NK-92 (cell line): Measurements from ENCODE around the gene ZDHHC16.
"Not testable (repeated sequence)": the region's sequence is repeated elsewhere in the genome, so short reads cannot be mapped to it uniquely, and the experiment has no call there.

Experiments used
- DNase-seq: peaks from one replicate; lab custom pipeline; 2025; ENCODE audit not compliant: unreplicated experiment; lab: John Stamatoyannopoulos, UW

Gene ZDHHC16

DNA sequence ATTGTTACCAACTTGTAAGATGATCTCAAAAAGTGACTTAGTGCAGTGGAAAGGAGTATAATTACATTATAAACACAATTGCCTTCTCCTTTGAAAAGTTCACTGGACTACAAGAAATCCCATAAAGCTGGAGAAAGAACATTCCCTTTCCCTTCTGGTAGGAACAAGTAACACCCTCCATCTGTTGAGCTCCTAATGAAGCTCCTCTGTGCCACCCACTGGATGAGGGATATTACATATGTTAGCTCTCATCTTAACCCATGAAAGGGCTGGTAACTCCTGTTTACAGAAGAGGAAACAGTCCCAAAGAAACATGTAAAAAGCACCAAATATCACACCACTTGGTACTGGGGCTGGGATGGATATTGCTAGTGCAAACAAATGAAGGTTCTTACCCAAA lies 11.9 kb upstream of the ZDHHC16 start:
- DNase-seq: no peak

DNA sequence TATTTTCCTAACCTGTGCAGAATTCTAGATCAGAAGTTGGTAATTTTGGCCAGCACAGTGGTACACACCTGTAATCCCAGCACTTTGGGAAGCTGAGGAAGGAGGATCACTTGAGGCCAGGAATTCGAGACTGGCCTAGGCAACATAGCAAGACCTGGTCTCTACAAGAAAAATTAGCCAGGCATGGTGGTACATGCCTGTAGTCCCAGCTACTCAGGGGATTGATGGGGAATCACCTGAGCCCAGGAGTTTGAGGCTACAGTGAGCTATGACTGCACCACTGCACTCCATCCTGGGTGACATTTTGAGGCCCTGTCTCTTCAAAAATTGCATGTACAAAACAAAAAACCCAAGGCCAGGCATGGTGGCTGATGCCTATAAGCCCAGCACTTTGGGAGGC lies 11.4 kb upstream of the ZDHHC16 start:
- DNase-seq: no peak

DNA sequence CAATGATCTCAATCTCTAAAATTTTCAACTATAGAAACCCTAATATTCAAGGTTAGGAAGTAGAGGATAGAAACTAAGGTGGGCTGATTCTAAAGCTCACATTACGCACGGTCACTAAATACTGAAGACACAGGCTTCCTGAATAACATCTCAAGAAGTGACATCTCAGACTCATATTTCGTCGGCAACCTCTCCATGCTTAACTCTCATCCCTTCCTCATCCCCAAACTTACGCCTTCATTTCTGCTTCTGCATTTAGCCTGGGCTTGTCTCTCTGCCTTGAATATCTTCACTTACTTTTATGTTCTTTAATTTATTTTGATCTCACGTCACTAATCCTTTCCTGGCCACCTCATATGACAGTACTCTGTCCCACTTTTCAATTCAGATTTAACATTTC lies 10.8 kb upstream of the ZDHHC16 start:
- DNase-seq: no peak

DNA sequence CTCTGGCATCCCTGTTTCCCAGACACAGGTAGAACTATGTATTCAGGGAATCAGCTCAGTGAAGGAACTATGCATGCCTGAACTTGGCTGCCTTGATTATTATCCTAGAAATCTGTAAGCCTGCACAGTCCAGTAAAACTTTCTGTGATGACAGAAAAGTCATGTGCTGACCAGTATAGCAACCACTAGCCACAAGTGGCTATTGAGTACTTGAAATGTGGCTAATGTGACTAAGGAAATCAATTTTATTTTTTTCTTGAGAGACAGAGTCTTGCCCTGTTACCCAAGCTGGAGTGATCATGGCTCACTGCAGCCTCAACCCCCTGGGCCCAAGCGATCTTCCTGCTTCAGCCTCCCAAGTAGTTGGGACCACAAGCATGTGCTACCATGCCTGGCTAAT lies 3.7 kb upstream of the ZDHHC16 start:
- DNase-seq: no peak

DNA sequence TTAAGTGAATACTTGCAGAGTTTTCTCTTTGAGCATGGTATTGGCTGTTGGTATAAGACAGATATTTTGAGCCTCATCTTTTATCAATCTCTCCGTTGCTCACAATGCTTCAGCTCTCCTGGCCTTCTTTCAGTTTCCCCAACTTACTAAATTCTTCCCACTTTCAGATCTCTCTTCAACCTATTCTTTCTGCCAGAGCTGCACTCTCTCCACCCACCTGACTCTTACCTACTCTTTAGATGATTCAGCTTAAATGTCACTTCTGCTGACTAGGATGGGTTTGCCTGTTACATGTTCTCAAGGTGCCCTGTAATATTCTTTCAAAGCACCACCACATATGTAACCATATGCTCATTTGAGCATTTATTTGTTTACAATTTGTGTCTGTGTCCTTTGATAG lies 1.8 kb upstream of the ZDHHC16 start:
- DNase-seq: no peak

DNA sequence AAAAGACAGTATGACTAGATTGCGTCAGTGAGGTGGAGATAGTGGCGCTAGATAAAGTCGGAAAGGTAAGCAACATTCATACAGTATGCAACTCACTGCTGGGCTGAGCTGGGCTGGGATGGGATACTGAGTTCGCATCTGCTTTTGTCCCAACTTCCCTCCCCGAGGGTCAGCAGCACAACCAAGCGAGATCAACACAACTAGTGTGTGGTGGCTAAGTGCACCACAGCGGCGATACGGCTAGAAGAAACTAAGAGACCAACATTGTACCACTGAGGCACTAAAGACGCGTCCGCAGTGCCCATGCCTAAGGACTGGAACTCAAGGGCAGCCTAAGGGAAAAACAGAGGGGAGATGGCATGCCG lies 636 bp upstream of the ZDHHC16 start:
- no peak for DNase-seq

DNA sequence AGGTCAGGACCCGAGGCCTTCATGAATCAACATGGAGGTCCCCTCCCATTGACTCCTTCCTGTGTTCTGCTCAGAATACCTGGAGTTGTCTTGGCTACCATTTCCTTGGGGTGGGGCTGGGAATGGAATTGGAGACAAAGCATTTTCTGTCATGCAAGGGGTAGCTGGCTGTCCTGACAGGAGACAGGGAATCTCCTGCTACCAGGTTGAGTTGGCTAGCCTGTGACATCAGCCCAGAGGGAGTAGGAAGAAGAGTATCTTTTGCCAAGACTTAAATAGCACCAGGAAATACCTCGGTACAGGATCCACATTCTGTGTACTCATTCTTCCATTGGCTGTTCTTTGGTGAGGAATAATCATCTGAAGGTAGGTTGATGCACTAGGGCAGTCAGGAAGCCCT lies 4.9 kb downstream of the ZDHHC16 start:
- no peak for DNase-seq

DNA sequence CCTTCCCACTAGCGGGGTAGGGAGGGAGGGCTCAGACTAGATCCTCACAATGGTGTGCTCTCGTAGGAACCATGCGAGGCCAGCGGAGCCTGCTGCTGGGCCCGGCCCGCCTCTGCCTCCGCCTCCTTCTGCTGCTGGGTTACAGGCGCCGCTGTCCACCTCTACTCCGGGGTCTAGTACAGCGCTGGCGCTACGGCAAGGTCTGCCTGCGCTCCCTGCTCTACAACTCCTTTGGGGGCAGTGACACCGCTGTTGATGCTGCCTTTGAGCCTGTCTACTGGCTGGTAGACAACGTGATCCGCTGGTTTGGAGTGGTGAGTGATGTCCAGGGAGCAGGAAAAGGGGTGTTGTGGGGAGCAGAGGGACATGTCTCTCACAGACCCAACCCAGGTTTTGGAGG lies 5.6 kb downstream of the ZDHHC16 start:
- DNase-seq: no peak

DNA sequence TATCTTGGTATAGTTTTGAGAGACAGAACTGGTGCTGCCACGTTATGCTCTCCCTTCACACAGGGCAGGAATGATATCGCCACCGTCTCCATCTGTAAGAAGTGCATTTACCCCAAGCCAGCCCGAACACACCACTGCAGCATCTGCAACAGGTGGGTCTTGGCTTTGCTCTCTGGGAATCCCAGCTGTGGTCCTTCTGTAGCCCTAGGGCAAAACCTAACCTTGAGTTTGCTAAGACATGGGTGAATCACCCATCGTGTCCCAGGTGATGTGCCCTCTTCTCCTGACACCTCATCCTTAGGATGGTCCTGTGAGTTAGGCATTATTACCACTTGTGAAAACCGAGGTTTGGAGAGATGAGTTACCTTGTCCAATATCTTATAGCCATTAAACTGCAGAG lies 6.4 kb downstream of the ZDHHC16 start:
- DNase-seq: no peak

DNA sequence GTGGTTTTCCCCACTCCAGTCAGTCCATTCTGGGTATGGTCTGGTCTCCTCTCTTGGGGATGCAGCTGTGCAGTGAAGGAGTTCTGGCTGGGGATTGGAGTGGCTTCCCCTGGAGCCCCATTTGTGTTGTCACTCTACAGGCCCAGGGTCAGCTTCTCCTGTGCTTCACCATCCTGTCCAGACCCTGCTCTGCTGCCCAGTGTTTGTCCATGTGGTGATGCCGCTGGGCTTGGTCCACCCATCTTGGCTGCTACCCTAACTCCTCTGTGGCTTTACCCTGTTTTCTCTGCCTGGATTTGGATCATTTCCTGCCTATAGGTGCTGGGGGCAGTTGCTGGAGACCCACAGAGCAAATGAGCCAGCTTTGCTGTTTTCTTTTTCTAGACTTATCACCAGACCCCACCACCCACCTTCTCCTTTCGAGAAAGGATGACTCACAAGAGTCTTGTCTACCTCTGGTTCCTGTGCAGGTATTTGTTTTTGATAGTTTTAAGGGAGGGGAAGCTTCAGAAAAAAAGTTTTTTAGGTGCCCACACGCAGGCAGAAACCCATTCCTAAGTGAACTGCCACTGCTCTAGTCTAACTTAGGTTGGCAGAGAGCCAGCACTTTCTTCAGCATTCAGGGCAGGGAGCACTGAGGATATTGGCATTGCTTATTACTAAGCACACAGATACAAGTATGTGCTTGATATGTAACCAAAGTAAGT lies 8.5 kb downstream of the ZDHHC16 start:
- DNase-seq: no peak

DNA sequence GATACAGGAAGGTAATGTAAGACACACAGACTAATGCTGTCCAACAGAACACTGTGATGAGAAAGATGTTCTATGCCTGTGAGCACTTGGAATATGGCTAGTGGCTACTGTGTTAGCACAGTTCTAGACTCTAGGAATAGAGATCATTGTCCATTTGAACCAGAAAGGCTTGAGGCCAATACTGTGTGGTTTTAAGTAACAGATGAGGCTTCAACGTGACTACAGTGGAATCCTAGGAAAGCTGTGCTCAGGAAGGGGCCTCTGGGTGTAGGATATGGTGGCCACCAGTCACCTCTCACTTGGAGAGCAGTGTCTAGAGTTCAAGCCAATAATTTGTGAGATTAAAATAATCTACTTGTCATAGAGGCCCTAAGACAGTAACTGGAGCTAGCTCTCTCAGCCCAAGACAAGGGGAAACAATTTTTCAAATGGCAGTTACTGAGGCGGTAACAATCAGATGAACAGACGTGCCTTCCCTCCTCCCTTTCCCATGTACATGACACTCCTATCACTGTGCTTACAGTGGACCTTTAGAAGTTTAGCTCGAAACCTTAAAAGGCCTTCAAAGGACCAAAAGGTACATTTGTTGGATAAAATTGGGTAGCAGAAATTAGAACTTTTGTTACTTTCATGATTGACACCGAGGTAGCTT lies 10.2 kb downstream of the ZDHHC16 start:
- DNase-seq: no peak

DNA sequence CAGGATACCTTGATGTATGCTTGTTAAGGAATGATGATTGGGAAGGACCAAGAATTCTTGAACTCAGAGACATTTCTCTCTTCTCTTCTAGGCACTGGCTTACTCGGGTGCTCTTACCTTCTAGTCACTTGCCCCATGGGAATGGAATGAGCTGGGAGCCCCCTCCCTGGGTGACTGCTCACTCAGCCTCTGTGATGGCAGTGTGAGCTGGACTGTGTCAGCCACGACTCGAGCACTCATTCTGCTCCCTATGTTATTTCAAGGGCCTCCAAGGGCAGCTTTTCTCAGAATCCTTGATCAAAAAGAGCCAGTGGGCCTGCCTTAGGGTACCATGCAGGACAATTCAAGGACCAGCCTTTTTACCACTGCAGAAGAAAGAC lies 10.7 kb downstream of the ZDHHC16 start:
- no peak for DNase-seq

DNA sequence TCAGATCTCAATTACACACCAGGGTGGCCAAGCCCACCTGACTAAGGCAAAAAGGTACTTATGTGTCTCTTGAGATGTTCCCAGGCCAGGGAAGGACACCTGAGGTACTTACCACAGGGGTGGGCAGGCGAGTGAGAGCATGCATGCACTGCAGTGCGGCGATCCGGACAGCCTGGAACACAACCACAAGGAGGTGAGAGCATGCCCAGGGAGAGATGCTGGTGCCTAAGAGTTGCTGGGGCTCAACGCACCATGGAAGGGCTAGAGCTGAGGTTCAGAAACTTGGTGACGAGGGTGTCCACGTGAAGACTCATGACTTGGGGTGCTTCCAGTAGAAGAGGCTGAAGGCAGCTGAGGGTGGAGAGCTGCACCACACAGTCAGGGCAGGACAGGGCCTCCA lies 13.1 kb downstream of the ZDHHC16 start:
- DNase-seq: no peak

DNA sequence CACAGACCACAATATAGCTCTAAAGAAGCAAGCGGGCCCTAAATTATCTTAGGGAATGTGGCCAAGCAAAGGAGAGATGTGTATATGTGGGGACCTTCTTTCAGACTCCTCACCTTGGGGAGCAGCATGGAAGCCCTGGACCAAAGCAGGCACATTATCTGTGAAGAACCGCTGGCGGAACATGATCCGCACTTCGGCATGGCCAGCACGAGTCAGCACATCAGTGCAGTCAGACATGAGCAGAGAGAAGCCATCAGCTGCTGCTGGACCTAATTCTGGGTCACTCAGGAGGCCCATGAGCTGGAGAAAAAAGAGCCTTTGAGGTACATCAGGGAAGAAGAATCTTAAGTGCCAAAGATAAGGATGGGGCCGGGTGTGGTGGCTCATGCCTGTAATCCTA lies 14.0 kb downstream of the ZDHHC16 start:
- no peak for DNase-seq

DNA sequence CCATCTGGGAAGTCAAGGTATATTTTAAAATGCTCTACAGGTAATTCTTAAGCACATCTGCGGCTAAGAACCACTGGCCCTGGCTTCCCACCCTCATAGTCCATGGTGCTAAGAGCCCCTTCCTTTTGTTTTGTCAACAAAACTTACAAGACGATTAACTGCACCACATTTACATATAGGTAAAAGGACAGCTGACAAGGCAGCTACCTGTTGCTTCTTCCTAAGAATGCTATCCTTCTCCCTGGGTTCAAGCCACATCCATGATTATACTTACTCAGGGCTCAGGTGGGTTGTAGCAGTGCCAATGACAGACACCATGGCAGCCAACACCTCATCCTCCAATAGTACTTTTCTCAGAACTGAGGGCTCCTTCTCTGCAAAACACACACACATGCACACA lies 16.3 kb downstream of the ZDHHC16 start:
- DNase-seq: no peak

DNA sequence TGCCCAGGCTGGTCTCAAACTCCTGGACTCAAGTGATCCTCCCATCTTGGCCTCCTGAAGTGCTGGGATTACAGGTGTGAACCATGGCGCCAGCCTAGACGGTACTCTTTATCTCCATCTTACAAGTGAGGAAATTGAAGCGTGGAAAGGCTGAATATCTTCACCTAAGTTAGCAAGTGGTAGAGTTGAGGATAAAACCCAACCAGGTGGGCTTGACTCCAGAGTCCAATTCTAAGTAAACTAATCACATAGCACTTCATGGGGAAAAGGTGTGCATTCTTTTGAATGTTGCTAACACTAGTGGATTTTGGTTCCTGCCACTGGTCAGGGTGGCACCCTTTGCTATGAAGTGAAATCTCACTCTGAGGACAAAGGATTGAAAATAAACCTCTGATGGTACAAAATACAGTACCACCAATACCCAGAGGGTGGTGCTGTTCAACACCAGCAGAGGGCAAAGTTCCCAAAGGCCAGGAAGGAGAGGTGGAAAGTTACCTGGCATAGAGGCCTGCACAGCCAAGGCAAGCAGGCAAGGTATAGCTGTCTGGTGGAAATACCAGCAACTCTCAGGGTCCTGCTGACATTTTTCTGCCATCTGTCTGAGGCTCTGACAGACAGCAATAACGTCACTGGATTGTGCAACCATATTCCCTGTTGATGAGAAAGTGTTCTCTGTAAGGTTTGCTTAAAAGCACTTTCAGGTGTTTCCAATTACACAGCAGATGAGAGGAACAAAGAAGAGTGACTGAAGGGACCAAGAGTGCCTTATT lies 17.6 kb downstream of the ZDHHC16 start:
- DNase-seq: no peak

DNA sequence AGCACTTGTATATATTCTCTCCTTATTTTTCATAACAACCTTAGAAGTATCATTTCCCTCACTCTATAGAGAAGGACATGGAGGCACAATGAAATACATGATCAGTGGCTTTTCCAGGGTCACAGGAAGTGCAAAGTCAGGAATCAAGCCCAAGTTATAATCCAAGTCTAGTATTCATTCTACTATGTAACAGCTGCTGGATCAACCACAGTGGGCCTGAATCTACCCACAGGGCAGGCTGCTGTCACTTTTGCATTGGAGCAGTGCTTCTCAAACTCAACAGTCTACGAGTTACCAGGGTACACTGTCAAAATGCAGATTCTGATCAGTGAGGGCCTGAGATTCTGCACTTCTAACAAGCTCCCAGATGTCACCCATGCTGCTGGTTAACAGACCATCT lies 18.3 kb downstream of the ZDHHC16 start:
- DNase-seq: no peak

DNA sequence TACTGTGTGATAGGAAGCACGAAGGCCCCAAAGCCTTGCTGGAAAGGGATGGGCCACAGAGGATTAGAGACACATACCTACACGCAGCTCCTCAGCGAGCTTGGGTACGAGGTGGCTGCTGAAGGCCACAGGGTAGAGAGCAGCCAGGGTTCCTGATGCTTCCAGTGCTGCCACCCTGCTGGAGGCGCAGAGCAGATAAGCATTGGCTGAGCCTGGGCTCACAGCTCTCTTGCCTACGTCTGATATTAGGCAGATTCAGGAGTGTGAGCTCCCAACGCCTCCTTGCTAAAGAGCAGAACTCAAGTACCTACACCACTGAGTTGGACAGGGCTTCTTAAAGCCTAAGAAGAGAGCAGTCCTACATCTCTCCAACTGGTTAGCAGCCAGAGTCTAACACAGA lies 20.0 kb downstream of the ZDHHC16 start:
- DNase-seq: no peak

DNA sequence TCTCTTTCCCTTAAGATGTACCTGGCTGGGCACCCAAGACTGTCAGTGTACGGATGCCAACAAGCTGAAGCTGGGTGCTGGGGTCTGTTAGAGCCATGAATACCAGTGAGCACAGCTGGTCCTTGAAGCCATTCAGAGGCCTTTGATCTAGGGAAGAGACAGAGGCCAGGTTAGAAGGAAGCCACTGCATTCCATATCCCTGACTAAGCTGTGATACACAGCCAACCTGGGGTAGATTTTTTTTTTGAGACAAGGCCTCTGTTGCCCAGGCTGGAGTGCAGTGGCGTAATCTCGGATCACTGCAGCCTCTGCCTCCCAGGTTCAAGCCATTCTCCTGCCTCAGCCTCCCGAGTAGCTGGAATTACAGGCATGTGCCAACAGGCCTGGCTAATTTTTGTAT lies 20.8 kb downstream of the ZDHHC16 start:
- no peak for DNase-seq

DNA sequence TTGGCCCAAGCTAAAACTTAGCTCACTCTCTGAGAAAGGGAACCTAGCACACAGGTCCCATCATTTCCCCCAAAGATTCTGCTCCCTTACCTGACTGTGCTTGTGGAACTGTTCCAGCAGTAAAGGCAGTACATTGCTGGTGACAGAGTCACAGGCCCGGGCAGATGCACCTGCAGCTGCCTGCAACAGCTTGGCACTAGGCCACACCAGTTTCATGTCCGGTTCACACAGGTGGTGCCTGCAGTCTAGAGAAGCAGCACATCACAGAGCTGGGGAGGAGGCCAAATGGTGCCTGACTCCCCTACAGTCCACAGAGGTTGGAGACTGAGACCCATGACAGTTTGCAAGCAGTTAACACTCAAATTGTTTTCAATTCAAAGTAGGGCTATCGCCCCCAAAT lies 22.2 kb downstream of the ZDHHC16 start:
- no peak for DNase-seq

DNA sequence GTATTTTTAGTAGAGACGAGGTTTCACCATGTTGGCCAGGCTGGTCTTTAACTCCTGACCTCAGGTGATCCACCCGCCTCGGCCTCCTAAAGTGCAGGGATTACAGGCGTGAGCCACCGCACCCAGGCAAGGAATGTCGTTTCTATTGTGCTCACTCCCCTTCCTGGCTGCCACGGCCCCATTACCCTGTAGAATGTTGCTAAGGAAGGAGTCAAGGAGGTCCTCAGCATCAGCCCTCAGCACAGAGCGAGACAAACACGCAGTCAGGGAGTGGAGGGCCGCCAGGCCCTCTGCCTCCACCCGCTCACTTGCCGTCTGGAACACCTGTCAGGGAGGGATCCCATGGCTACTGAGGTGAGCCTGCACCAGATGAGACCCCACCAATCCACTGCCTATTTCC lies 22.8 kb downstream of the ZDHHC16 start:
- DNase-seq: not testable (repeated sequence)

DNA sequence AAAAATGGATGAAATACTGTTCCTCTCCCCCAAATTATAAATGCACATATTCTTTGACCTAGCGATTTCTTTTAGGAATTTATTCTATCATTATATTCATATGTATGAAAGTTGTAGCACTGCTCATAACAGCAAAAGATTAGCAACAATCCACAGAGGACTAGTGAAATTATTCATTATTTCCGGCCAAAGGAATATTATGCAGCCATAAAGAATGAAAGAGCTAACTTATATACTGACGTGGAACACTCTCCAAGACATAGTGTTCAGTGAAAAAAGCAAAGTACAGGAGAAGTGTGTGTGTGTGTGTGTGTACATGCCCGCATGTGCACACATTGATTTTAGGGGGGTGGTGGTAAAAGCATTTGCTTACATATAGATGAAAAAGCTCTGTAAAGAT lies 28.9 kb downstream of the ZDHHC16 start:
- DNase-seq: no peak
